Measurements from ENCODE around the gene ARSG. TPM values are rescaled to one million over a fixed set of nuclear protein-coding genes. Genes with fewer than 3 reads are reported as not detected.
"Not testable (repeated sequence)": the region's sequence is repeated elsewhere in the genome, so short reads cannot be mapped to it uniquely, and the experiment has no call there.

ARSG gene
- total and polyA plus RNA-seq, 2 experiments from 2014 or later, result 1.7 to 5.1 TPM

GRCh38 chr17:68273722-68274121 is 17.6 kb upstream of the ARSG start (continued):
- TF ChIP-seq ETS1 (IDR thresholded peaks at IDR 0.05), result no peak
- TF ChIP-seq CREB1 (CRISPR knock-in tag; IDR thresholded peaks at IDR 0.05; ENCODE audit: low read depth), result no peak
- no peak for TF ChIP-seq EZH2 (IDR thresholded peaks at IDR 0.05; ENCODE audit: low read depth, unreplicated experiment)
- no peak for TF ChIP-seq ZNF114 (CRISPR knock-in tag; IDR thresholded peaks at IDR 0.05)
- TF ChIP-seq CTCF (conservative IDR thresholded peaks at IDR 0.05; ENCODE audit: low read depth in 2 of 2), result no peak
- TF ChIP-seq NANOG (IDR thresholded peaks at IDR 0.05; ENCODE audit: borderline replicate concordance), result no peak
- no peak for TF ChIP-seq EZH2phosphoT487 (IDR thresholded peaks at IDR 0.05; ENCODE audit: unreplicated experiment)
- TF ChIP-seq JUNB (IDR thresholded peaks at IDR 0.05; ENCODE audit: unreplicated experiment), result no peak
- no peak for TF ChIP-seq STAT1 (IDR thresholded peaks at IDR 0.05; ENCODE audit: unreplicated experiment)

GRCh38 chr17:68276339-68276738 is 15.0 kb upstream of the ARSG start:
- not testable (repeated sequence) for H3K36me3 ChIP-seq (ENCODE audit: insufficient read depth); H3K4me1 ChIP-seq (ENCODE audit: insufficient read depth); H3K27me3 Mint-ChIP-seq (ENCODE audit: insufficient read depth, low read depth, poor library complexity); H3K27ac ChIP-seq (ENCODE audit: low read depth); H3K4me3 ChIP-seq; H3K27ac Mint-ChIP-seq; ATAC-seq; H4K20me1 ChIP-seq (replicated peaks; ENCODE audit: insufficient read depth); DNase-seq (ENCODE audit: low spot score); H3K79me2 ChIP-seq (replicated peaks; ENCODE audit: insufficient read depth); H3K4me1 Mint-ChIP-seq; H3K27me3 ChIP-seq (ENCODE audit: insufficient read depth); H3K4me3 Mint-ChIP-seq; H3F3A ChIP-seq (replicated peaks; ENCODE audit: low read depth); H2AFZ ChIP-seq; H3K4me2 ChIP-seq; H3K9me2 ChIP-seq (ENCODE audit: insufficient read depth)
- Mint-ChIP-seq H3K36me3 (ENCODE audit: low read depth) (peaks cover 21% of the 10 kb centered on the region; the same call in 2 of the 3 replicates), H3K9me3 (peaks cover 31% of the 10 kb centered on the region)

GRCh38 chr17:68277807-68278206 is 13.5 kb upstream of the ARSG start:
- ATAC-seq (no peak), DNase-seq (ENCODE audit: low spot score) (no peak)
- peaks cover 31% of the 10 kb centered on the region for H3K9me3 Mint-ChIP-seq
- Histone ChIP-seq H3K79me2 (replicated peaks; ENCODE audit: insufficient read depth) (no peaks in the 10 kb centered on the region), H3K27me3 (ENCODE audit: insufficient read depth) (no peaks in the 10 kb centered on the region), H4K20me1 (replicated peaks; ENCODE audit: insufficient read depth) (no peaks in the 10 kb centered on the region), H3K4me1 (ENCODE audit: insufficient read depth) (no peaks in the 10 kb centered on the region), H2AFZ (no peak overlapping the region), H3K4me3 (no peak overlapping the region), H3F3A (replicated peaks; ENCODE audit: low read depth) (no peaks in the 10 kb centered on the region), H3K27ac (ENCODE audit: low read depth) (no peak overlapping the region), H3K4me2 (no peak overlapping the region), H3K36me3 (ENCODE audit: insufficient read depth) (no peaks in the 10 kb centered on the region; the same call in 1 of the 2 replicates), H3K9me2 (ENCODE audit: insufficient read depth) (0 out of 2 replicates have a peak, but pooled peaks cover 4% of the 10 kb centered on the region)
- no peak for TF ChIP-seq EZH2phosphoT487 (IDR thresholded peaks at IDR 0.05; ENCODE audit: unreplicated experiment)
- no peaks in the 10 kb centered on the region for H3K27me3 Mint-ChIP-seq (ENCODE audit: insufficient read depth, low read depth, poor library complexity)
- no peaks in the 10 kb centered on the region for H3K4me1 Mint-ChIP-seq
- no peak overlapping the region for H3K4me3 Mint-ChIP-seq
- H3K36me3 Mint-ChIP-seq (ENCODE audit: low read depth), result peaks cover 21% of the 10 kb centered on the region; the same call in 2 of the 3 replicates
- H3K27ac Mint-ChIP-seq, result no peak overlapping the region

GRCh38 chr17:68281965-68282364 is 9.3 kb upstream of the ARSG start:
- not testable (repeated sequence) for H3K4me2 ChIP-seq; H2AFZ ChIP-seq; H3K4me1 Mint-ChIP-seq; H3K27ac Mint-ChIP-seq; H3K36me3 ChIP-seq (ENCODE audit: insufficient read depth); H3K27me3 Mint-ChIP-seq (ENCODE audit: insufficient read depth, low read depth, poor library complexity); ATAC-seq; DNase-seq (ENCODE audit: low spot score); H3K4me3 Mint-ChIP-seq; H3K27ac ChIP-seq (ENCODE audit: low read depth); H4K20me1 ChIP-seq (replicated peaks; ENCODE audit: insufficient read depth); H3K9me2 ChIP-seq (ENCODE audit: insufficient read depth); H3K4me1 ChIP-seq (ENCODE audit: insufficient read depth); H3F3A ChIP-seq (replicated peaks; ENCODE audit: low read depth); H3K27me3 ChIP-seq (ENCODE audit: insufficient read depth); H3K79me2 ChIP-seq (replicated peaks; ENCODE audit: insufficient read depth); H3K4me3 ChIP-seq
- H3K36me3 Mint-ChIP-seq (ENCODE audit: low read depth), result peaks cover 18% of the 10 kb centered on the region; the same call in 2 of the 3 replicates
- peaks cover 26% of the 10 kb centered on the region for H3K9me3 Mint-ChIP-seq
